A549 treated with RU486 at 1 μM for 4 hours (cell line): ENCODE measurements around the gene DXO. TPM values are rescaled to one million over a fixed set of nuclear protein-coding genes. Genes with fewer than 3 reads are reported as not detected.

Source experiments
- total RNA-seq: library from RNA; stranded (reverse); fragments of 200-300 nt; extraction: Qiagen RNA extraction; gene quantifications from 5 replicates; pipeline ENCODE4 v1.2.3, GENCODE V29; 2022; ENCODE audit warnings: low read depth

DXO gene
- total RNA-seq, result 11.0 to 14.3 TPM (median 11.9 TPM) in 5 replicates

GRCh38 chr6:31971993-31972708, at the start of gene DXO:
Gene DXO (minus strand): TSS chr6:31972138. CDS start chr6:31971675, 463 bp downstream.

GRCh38 chr6:32014547-32014946, 42.6 kb upstream of the DXO start, which contains the start of gene C4B:
Gene C4B (plus strand): TSS chr6:32014795. CDS start chr6:32014846, 51 bp downstream.

GRCh38 chr6:31981744-31982143, 9.8 kb upstream of the DXO start, which contains the start of gene C4A:
Gene C4A (plus strand): TSS chr6:31982057. CDS start chr6:31982108, 51 bp downstream.

GRCh38 chr6:31958741-31959739, 12.9 kb downstream of the DXO start, which contains the start of the genes NELFE and SKIC2:
Gene NELFE (minus strand): TSS chr6:31958971. CDS start chr6:31958446, 525 bp downstream.
Gene SKIC2 (plus strand): TSS chr6:31959175. CDS start chr6:31959193, 18 bp downstream.

GRCh38 chr6:31945507-31946369, 26.2 kb downstream of the DXO start, which contains the start of gene CFB:
Gene CFB (plus strand): TSS chr6:31946095. CDS start chr6:31946222, 127 bp downstream.

GRCh38 chr6:31927242-31927862, 44.6 kb downstream of the DXO start, which contains the start of gene C2:
Gene C2 (plus strand): TSS chr6:31927717. CDS start chr6:31927753, 36 bp downstream.

Other genes with a start within 250 kb of the DXO start
- gene MPIG6B, start 248.8 kb downstream of the DXO start, total RNA-seq, result not detected in 5 replicates
- 26.5 to 32.4 TPM (median 29.4 TPM) in 5 replicates for gene DDAH2, start 242.8 kb downstream of the DXO start, total RNA-seq
- 476 to 542 TPM (median 495 TPM) in 5 replicates for gene CLIC1, start 235.6 kb downstream of the DXO start, total RNA-seq
- gene MSH5, start 232.1 kb downstream of the DXO start, total RNA-seq, result 10.2 to 14.3 TPM (median 13.0 TPM) in 5 replicates
- 2.0 to 4.2 TPM (median 3.7 TPM) in 5 replicates for gene SAPCD1, start 209.5 kb downstream of the DXO start, total RNA-seq
- 1.2 to 2.0 TPM (median 1.7 TPM) in 5 replicates for gene VWA7, start 194.8 kb downstream of the DXO start, total RNA-seq
- 50.9 to 59.8 TPM (median 55.8 TPM) in 5 replicates for gene VARS1, start 176.4 kb downstream of the DXO start, total RNA-seq
- 54.4 to 77.8 TPM (median 60.7 TPM) in 5 replicates for gene LSM2, start 165.2 kb downstream of the DXO start, total RNA-seq
- gene HSPA1L, start 156.9 kb downstream of the DXO start, total RNA-seq, result 1.2 to 1.5 TPM (median 1.2 TPM) in 5 replicates
- gene HSPA1A, start 156.6 kb downstream of the DXO start, total RNA-seq, result 157 to 340 TPM (median 232 TPM) in 5 replicates
- gene HSPA1B, start 144.4 kb downstream of the DXO start, total RNA-seq, result 120 to 260 TPM (median 177 TPM) in 5 replicates
- gene NEU1, start 109.3 kb downstream of the DXO start, total RNA-seq, result 21.7 to 35.4 TPM (median 28.7 TPM) in 5 replicates
- 0.07 to 0.30 TPM in 2 of 5 replicates, not detected in the others for gene SLC44A4, start 93.1 kb downstream of the DXO start, total RNA-seq
- gene EHMT2, start 74.4 kb downstream of the DXO start, total RNA-seq, result 22.5 to 32.0 TPM (median 30.5 TPM) in 5 replicates
- 3.1 to 4.9 TPM (median 4.2 TPM) in 5 replicates for gene ZBTB12, start 70.1 kb downstream of the DXO start, total RNA-seq
- gene C2, start 44.4 kb downstream of the DXO start, total RNA-seq, result 0.15 to 0.45 TPM (median 0.35 TPM) in 5 replicates
- 2.0 to 3.3 TPM (median 2.9 TPM) in 5 replicates for gene CFB, start 26.0 kb downstream of the DXO start, total RNA-seq
- 75.3 to 97.3 TPM (median 88.3 TPM) in 5 replicates for gene NELFE, start 13.2 kb downstream of the DXO start, total RNA-seq
- 19.8 to 25.9 TPM (median 24.7 TPM) in 5 replicates for gene SKIC2, start 13.0 kb downstream of the DXO start, total RNA-seq
- 0.50 to 1.7 TPM (median 0.99 TPM) in 5 replicates for gene C4A, start 9.9 kb upstream of the DXO start, total RNA-seq
- gene C4B, start 42.7 kb upstream of the DXO start, total RNA-seq, result 0.34 to 1.5 TPM (median 0.57 TPM) in 5 replicates
- not detected in 5 replicates for gene CYP21A2, start 66.3 kb upstream of the DXO start, total RNA-seq
- gene TNXB, start 137.2 kb upstream of the DXO start, total RNA-seq, result 0.54 to 0.95 TPM (median 0.63 TPM) in 5 replicates
- 24.9 to 35.5 TPM (median 34.2 TPM) in 5 replicates for gene ATF6B, start 156.1 kb upstream of the DXO start, total RNA-seq
- 7.4 to 7.9 TPM (median 7.7 TPM) in 5 replicates for gene FKBPL, start 158.2 kb upstream of the DXO start, total RNA-seq
- 0.59 to 0.97 TPM (median 0.74 TPM) in 5 replicates for gene PRRT1, start 179.8 kb upstream of the DXO start, total RNA-seq
- 7.0 to 9.9 TPM (median 8.1 TPM) in 5 replicates for gene PPT2, start 182.0 kb upstream of the DXO start, total RNA-seq
- gene EGFL8, start 192.5 kb upstream of the DXO start, total RNA-seq, result 0.95 to 2.5 TPM (median 2.2 TPM) in 5 replicates
- gene AGPAT1, start 203.9 kb upstream of the DXO start, total RNA-seq, result 31.2 to 41.0 TPM (median 38.4 TPM) in 5 replicates
- gene RNF5, start 206.3 kb upstream of the DXO start, total RNA-seq, result 33.1 to 49.3 TPM (median 47.7 TPM) in 5 replicates
- gene AGER, start 212.1 kb upstream of the DXO start, total RNA-seq, result 1.4 to 1.9 TPM (median 1.7 TPM) in 5 replicates
- 13.3 to 19.7 TPM (median 17.1 TPM) in 5 replicates for gene PBX2, start 218.1 kb upstream of the DXO start, total RNA-seq
- gene GPSM3, start 220.5 kb upstream of the DXO start, total RNA-seq, result 0.26 to 0.58 TPM (median 0.38 TPM) in 5 replicates